ENCODE data around the gene COX4I1.

Gene COX4I1

GRCh38 chr16:85751698-85752501, 47.6 kb upstream of the COX4I1 start:
- peak; percentile 49 for DNase-seq (ENCODE audit: extremely low read depth, insufficient read length)
- peak overlapping the region; percentile 43 for H3K4me3 ChIP-seq (replicated peaks; ENCODE audit: low read depth, low read length)
- no peaks in the 10 kb centered on the region for H3K27me3 ChIP-seq (replicated peaks; ENCODE audit: control insufficient read depth, insufficient read depth, low read length)
- TF ChIP-seq, protein P1, sequence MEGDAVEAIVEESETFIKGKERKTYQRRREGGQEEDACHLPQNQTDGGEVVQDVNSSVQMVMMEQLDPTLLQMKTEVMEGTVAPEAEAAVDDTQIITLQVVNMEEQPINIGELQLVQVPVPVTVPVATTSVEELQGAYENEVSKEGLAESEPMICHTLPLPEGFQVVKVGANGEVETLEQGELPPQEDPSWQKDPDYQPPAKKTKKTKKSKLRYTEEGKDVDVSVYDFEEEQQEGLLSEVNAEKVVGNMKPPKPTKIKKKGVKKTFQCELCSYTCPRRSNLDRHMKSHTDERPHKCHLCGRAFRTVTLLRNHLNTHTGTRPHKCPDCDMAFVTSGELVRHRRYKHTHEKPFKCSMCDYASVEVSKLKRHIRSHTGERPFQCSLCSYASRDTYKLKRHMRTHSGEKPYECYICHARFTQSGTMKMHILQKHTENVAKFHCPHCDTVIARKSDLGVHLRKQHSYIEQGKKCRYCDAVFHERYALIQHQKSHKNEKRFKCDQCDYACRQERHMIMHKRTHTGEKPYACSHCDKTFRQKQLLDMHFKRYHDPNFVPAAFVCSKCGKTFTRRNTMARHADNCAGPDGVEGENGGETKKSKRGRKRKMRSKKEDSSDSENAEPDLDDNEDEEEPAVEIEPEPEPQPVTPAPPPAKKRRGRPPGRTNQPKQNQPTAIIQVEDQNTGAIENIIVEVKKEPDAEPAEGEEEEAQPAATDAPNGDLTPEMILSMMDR (IDR thresholded peaks at IDR 0.05; ENCODE audit: insufficient read depth, low read length, poor library complexity, severe bottlenecking) = no peak
- H3K36me3 ChIP-seq (ENCODE audit: control insufficient read depth, insufficient read depth, low read length) = no peaks in the 10 kb centered on the region

DNA sequence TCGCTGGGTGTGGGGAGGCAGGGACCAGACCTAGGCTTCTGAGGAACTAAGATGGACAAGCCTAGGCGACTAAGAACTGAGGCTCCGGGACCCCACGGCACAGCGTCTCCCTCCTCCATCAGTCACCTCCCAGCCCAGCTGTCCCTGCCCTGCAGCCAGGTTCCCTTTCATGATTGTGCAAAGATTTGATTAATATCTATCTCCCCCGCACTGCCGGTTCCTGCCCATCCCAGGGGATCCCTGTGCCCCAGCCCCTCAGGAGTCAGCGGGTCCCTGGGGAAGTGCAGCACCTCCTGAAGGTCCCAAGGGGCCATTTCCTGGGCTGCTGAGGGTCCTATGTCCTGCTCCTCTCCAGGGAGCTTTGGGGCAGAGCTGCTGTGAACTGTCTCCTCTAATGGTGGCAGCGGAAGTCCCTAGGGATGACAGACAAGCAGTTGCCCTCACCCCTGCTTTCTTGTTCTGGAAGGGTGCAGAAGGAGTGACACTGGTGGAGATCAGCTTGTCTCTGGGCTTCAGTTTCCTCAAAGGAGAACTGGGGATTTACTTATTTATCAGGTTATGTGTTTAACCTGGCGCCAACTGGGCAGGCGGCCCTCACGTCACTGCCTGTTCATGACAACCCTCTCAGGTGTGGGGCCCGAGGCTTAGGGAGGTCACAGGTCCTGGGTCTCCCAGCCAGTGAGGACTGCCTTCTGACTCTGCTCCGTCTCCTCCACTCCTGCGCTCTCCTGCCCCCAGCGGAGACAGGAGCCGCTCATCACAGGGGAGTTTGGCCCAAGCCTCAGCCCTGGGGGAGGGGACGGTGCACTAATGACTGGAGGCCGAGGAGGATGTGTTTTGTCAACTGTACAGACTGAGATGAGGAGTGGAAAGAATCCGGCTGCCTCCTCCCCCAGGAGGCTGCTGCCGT, 46.7 kb upstream of the COX4I1 start:
- DNase-seq (ENCODE audit: extremely low read depth, insufficient read length) = peak; percentile 77
- no peaks in the 10 kb centered on the region for H3K36me3 ChIP-seq (ENCODE audit: control insufficient read depth, insufficient read depth, low read length)
- H3K27me3 ChIP-seq (replicated peaks; ENCODE audit: control insufficient read depth, insufficient read depth, low read length) = no peaks in the 10 kb centered on the region
- no peak overlapping the region; the same call in 1 of the 2 replicates for H3K4me3 ChIP-seq (replicated peaks; ENCODE audit: low read depth, low read length)
- TF ChIP-seq, protein P1 (IDR thresholded peaks at IDR 0.05; ENCODE audit: insufficient read depth, low read length, poor library complexity, severe bottlenecking) = peak; percentile 58

- H3K36me3 ChIP-seq (ENCODE audit: control insufficient read depth, insufficient read depth, low read length) = no peaks in the 10 kb centered on the region
- H3K4me3 ChIP-seq (replicated peaks; ENCODE audit: low read depth, low read length) = no peak overlapping the region
- TF ChIP-seq, protein P1 (IDR thresholded peaks at IDR 0.05; ENCODE audit: insufficient read depth, low read length, poor library complexity, severe bottlenecking) = no peak
- no peak for DNase-seq (ENCODE audit: extremely low read depth, insufficient read length)
- no peaks in the 10 kb centered on the region for H3K27me3 ChIP-seq (replicated peaks; ENCODE audit: control insufficient read depth, insufficient read depth, low read length)
Measured at GRCh38 chr16:85753559-85753958, 45.9 kb upstream of the COX4I1 start.

DNA sequence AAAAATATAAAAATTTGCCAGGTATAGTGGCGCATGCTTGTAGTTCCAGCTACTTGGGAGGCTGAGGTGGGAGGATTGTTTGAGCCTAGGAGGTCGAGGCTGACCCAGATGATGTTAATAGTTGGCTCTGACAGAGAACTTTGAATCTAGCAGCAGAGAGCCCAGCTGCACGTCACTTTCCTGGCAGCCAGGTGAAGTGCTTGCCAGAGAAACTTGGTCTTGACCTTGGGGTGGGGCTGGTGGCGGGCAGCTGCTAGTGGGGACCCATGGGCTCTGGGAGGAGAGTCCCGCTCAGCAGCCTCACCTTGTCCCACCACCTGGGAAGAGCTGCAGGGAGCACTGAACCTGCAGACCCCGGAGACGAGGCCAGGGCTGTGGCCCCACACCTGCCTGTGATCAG, 45.5 kb upstream of the COX4I1 start:
- TF ChIP-seq, protein P1 (IDR thresholded peaks at IDR 0.05; ENCODE audit: insufficient read depth, low read length, poor library complexity, severe bottlenecking) = no peak
- no peaks in the 10 kb centered on the region for H3K36me3 ChIP-seq (ENCODE audit: control insufficient read depth, insufficient read depth, low read length)
- no peak for DNase-seq (ENCODE audit: extremely low read depth, insufficient read length)
- H3K4me3 ChIP-seq (replicated peaks; ENCODE audit: low read depth, low read length) = no peak overlapping the region
- H3K27me3 ChIP-seq (replicated peaks; ENCODE audit: control insufficient read depth, insufficient read depth, low read length) = no peaks in the 10 kb centered on the region

DNA sequence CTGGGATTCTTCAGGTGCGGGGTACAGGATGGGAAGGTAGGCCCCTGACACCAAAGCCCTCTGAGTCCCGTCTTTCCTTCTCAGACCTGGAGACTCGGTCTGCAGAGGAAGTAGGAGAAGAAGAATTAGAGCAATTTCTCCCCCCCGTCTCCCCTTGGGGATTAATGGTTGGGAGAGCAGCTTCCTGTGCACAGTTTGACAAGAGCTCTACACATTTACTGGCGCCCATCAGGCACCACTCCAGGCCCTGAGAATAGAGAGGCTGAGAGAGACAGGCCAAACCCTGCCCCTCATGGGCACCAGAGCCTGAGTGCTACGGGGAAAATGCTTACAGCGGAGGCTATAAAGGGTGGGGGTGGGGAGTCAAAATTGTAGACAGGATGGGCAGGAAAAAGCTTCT, 45.1 kb upstream of the COX4I1 start:
- Histone ChIP-seq H3K4me3 (replicated peaks; ENCODE audit: low read depth, low read length) (no peak overlapping the region), H3K36me3 (ENCODE audit: control insufficient read depth, insufficient read depth, low read length) (no peaks in the 10 kb centered on the region), H3K27me3 (replicated peaks; ENCODE audit: control insufficient read depth, insufficient read depth, low read length) (no peaks in the 10 kb centered on the region)
- DNase-seq (ENCODE audit: extremely low read depth, insufficient read length) = peak; percentile 48
- TF ChIP-seq, protein P1 (IDR thresholded peaks at IDR 0.05; ENCODE audit: insufficient read depth, low read length, poor library complexity, severe bottlenecking) = no peak
